Neutrophil (primary cell): ENCODE measurements around the gene GNPTG.

Source experiments
- H3K27ac ChIP-seq: fragments of 200-600 bp; sonication (generic); 2 replicates; pipeline ENCODE4 v1.5.1; 2016; ENCODE audit warnings: mild to moderate bottlenecking, moderate library complexity
- H3K27me3 ChIP-seq: fragments of 200-600 bp; sonication (generic); 2 replicates; pipeline ENCODE4 v1.6.0; 2016; ENCODE audit warnings: mild to moderate bottlenecking
- H3K36me3 ChIP-seq: fragments of 200-600 bp; sonication (generic); 2 replicates; pipeline ENCODE4 v1.5.1; 2017
- H3K4me1 ChIP-seq, 2 experiments: fragments of 200-600 bp in 1 of 2; sonication (generic) in 1 of 2; 1 replicate in 1 of 2; 2 replicates in 1 of 2; pipeline versions ENCODE4 v1.5.1 to v1.6.1; 2013 to 2016; ENCODE audit warnings: low read depth in 1 of 2, low read length in 1 of 2, mild to moderate bottlenecking in 1 of 2, moderate library complexity in 1 of 2; ENCODE audit not compliant: control insufficient read depth in 1 of 2, insufficient read depth in 1 of 2
- H3K4me3 ChIP-seq, 2 experiments: fragments of 200-600 bp in 1 of 2; sonication (generic) in 1 of 2; 1 replicate in 1 of 2; 2 replicates in 1 of 2; pipeline ENCODE4 v1.5.1; 2013 to 2016; ENCODE audit warnings: low read depth in 1 of 2, low read length in 1 of 2, mild to moderate bottlenecking in 1 of 2, moderate library complexity in 1 of 2
- H3K9me3 ChIP-seq: fragments of 200-600 bp; sonication (generic); 2 replicates; pipeline ENCODE4 v1.5.1; 2016
- TF ChIP-seq, protein P1 (sequence below): fragments of 200-600 bp; sonication (generic); IDR thresholded peaks from 2 replicates; pipeline ENCODE4 v1.5.1; 2016; ENCODE audit warnings: antibody characterized with exemption

The GNPTG gene

DNA sequence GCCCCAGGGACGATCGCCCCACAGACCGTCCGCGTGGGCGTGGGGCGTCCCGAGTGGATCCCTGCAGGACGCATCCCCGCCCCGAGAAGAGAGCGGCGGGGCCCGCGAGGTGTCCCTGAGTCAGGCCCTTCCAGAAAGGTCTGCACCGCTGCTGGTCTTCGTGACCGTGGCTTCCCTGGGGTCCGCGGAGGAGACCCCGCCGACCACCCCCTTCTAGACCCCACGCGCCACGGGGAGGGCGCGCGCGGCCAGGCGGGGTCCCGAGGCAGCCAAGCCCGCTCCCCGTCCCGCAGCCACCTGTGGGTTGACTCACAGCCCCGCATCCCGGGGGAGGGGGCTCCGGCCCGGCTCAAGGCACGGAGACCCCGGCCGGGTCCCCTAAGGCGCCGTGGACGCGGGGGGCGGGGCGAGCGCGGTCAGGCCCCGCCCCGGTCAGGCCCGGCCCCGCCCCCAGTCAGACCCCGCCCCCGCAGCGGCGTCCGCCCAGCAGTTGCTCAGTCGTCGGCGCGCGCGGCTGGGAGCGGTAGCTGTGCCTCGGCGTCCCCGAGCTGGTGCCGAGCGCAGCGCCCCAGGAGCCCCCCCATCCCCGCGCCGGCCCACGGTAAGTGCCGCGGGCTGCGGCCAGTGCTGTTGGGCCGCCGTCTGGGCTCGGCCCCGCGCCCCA, 18.4 kb upstream of the GNPTG start, which contains the start of gene BAIAP3:
BAIAP3 (plus strand) TSS at position 497 of the 664 bp plus-strand sequence. CDS start 4,905 bp downstream, outside the sequence.
- Histone ChIP-seq H3K4me3 (peak within 1 kb of the TSS; percentile 49 to 55), H3K4me1 (peaks cover 12 to 29% of the 10 kb centered on the region in 2 experiments), H3K36me3 (no peaks in the 10 kb centered on the region), H3K27ac (peak within 1 kb of the TSS; percentile 69), H3K27me3 (peaks cover 84% of the 10 kb centered on the region), H3K9me3 (no peaks in the 10 kb centered on the region)
- TF ChIP-seq, protein P1, sequence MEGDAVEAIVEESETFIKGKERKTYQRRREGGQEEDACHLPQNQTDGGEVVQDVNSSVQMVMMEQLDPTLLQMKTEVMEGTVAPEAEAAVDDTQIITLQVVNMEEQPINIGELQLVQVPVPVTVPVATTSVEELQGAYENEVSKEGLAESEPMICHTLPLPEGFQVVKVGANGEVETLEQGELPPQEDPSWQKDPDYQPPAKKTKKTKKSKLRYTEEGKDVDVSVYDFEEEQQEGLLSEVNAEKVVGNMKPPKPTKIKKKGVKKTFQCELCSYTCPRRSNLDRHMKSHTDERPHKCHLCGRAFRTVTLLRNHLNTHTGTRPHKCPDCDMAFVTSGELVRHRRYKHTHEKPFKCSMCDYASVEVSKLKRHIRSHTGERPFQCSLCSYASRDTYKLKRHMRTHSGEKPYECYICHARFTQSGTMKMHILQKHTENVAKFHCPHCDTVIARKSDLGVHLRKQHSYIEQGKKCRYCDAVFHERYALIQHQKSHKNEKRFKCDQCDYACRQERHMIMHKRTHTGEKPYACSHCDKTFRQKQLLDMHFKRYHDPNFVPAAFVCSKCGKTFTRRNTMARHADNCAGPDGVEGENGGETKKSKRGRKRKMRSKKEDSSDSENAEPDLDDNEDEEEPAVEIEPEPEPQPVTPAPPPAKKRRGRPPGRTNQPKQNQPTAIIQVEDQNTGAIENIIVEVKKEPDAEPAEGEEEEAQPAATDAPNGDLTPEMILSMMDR: no peak

DNA sequence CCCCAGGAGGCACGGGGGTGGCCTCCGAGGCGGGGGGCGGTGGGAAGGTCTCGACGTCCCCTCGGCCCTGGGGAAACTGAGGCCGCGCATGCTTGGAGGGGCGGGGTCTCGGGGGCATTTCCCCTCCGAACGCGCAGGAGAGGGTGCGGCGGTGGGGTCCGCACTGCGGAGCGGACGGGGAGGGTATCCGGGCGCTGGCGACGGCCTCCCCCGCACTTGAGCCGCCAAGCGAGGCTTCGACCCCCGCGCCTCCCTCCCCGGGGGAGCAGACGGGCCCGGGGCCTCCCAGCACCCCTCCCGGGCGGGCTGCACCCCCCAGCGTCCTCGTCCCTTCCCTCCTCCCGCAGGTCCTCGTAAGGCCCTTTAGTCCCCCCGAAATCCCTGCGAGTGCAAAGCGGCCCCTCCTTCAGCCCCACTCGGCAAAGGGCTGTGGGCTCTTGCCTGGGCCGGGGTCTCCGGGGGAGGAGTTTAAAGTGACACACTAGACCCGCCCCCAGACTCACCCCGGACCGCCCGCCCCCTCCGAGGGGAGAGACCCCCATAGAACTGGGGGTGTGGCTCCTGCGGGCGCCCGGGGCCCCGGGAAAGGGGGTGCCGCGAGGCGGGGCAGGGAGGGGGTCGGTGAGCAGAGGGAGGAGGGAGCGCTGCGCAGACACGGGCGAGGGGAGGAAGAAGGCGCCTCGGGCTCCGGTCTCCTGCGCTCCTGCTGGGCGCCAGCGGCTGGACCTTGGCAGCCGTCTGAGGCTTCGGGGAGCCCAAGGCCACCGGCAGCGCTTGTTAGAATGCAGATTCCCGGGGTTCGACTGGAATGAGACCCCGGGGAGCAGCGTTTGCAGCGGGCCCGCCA, 17.7 kb upstream of the GNPTG start:
- Histone ChIP-seq H3K9me3 (no peaks in the 10 kb centered on the region), H3K4me1 (peaks cover 12 to 29% of the 10 kb centered on the region in 2 experiments), H3K27ac (no peak overlapping the region), H3K27me3 (peaks cover 92% of the 10 kb centered on the region), H3K36me3 (no peaks in the 10 kb centered on the region), H3K4me3 (peak overlapping the region; percentile 35 to 55)
- TF ChIP-seq, protein P1: no peak

DNA sequence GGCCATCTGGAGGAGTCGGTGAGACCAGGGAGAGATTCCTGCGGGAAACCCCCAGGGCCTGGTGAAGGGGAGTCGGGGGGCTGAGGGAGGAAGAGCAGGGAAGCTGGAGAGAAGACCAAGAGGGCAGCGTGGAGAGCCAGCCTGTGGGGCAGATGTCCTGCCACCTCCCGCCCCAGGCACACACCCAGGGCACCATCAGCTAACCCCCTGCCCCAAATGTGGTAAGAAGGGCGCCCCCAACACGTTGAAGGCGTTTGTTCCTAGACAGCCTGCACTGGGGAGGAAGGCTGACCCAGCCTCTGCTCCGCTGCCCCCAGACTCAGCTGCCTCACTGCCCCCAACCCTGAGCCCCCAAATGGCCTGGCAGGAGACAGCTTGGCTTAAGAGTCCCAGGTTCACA, 17.0 kb upstream of the GNPTG start:
- H3K27ac ChIP-seq: no peak overlapping the region
- peaks cover 94% of the 10 kb centered on the region for H3K27me3 ChIP-seq
- TF ChIP-seq, protein P1: no peak
- no peaks in the 10 kb centered on the region for H3K36me3 ChIP-seq
- peaks cover 12 to 29% of the 10 kb centered on the region in 2 experiments for H3K4me1 ChIP-seq
- H3K4me3 ChIP-seq: peak overlapping the region in 1 of 2 experiments; percentile 55
- no peaks in the 10 kb centered on the region for H3K9me3 ChIP-seq

DNA sequence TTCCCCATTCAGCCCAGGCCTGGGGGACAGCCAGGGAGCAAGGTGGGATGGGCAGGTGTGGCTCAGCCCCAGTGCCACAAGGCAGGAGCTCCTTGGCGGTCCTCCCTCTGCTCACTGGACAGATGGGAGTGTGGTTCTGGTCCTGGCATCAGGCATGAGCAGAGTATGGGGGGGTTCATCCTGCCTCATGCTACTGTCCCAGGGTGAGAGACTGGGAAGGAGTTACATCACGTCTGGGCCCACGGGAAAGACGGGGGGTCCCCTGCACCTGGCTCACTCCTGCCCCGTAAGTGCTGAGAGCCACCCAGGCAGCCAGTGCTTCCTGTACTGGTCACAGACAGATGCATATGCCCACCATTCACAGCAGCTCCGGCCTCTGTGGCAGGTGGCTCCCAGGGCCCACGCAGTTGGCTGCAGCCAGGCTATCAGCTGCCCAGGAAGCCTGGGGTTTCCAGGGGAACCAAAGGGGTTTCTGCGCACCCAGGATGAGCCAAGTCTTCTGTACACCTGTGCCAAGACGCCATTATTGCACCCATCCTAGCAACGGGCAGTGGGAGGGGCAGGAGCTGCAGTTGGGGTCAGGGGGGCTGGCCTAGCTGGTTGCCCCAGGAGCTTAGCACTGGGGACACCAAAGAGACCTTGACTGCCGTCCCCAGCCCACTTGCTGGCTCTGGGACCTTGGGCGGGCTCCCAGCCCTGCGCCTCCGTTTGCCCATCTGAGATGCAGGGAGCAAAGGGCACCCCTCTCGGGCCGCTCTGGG, 16.3 kb upstream of the GNPTG start:
- TF ChIP-seq, protein P1: no peak
- peaks cover 90% of the 10 kb centered on the region for H3K27me3 ChIP-seq

DNA sequence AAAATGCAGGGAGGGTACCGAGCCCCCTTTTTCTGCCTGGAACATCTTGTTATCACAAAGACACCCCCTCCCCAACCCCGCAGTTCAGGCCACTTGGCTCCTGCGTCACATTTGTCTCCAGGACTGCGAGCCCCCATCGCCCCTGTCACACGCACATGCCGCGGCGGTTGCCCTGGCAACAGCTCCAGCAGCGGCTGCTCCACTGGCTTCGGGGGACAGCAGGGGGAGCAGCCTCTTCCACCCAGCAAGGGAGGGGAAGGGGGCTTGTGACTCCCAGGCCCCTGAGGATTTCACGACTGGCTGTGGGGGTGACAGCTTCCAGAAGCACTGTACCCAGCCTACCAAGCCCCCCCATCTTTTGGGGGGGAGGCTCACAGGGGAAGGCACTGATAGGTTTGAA, 15.7 kb upstream of the GNPTG start:
- Histone ChIP-seq H3K36me3 (no peaks in the 10 kb centered on the region), H3K27me3 (peaks cover 90% of the 10 kb centered on the region), H3K9me3 (no peaks in the 10 kb centered on the region), H3K27ac (no peak overlapping the region), H3K4me1 (peaks cover 12 to 26% of the 10 kb centered on the region in 2 experiments), H3K4me3 (no peak overlapping the region)
- TF ChIP-seq, protein P1: no peak

More for the DNA sequence above, 16.3 kb upstream of the GNPTG start:
- Histone ChIP-seq H3K36me3 (no peaks in the 10 kb centered on the region), H3K4me1 (peaks cover 12 to 29% of the 10 kb centered on the region in 2 experiments), H3K27ac (no peak overlapping the region), H3K4me3 (no peak overlapping the region), H3K9me3 (no peaks in the 10 kb centered on the region)
